ENCODE data around the gene ANKRD11. TPM values are rescaled to one million over a fixed set of nuclear protein-coding genes. Genes with fewer than 3 reads are reported as not detected.

Gene ANKRD11
- total and polyA plus RNA-seq, 7 experiments from 2014 or later = 8.7 to 254 (median 239) TPM

GRCh38 chr16:89285381-89285780 is 205.0 kb downstream of the ANKRD11 start:
- POLR2A ChIA-PET = no interaction called here
- H3K9me3 Mint-ChIP-seq = peaks cover 0 to 4% (median 0%) of the 10 kb centered on the region in 11 donors
- H3K27me3 Mint-ChIP-seq = no peaks in the 10 kb centered on the region
- no peak overlapping the region for H3K4me3 Mint-ChIP-seq
- CTCF ChIA-PET = no interaction called here
- no peak overlapping the region for H3K27ac ChIP-seq (ENCODE audit: low read depth, low read length)
- H3K4me3 ChIP-seq (ENCODE audit: low read length) = no peak overlapping the region
- H3K4me1 Mint-ChIP-seq = peaks cover 0 to 6% (median 0%) of the 10 kb centered on the region in 7 donors
- H3K36me3 Mint-ChIP-seq = peaks cover 0 to 12% (median 0%) of the 10 kb centered on the region in 5 donors
- peaks cover 18 to 92% (median 29%) of the 10 kb centered on the region in 3 experiments for H3K36me3 ChIP-seq (ENCODE audit: control insufficient read depth in 2 of 3, insufficient read depth in 3 of 3, low read length in 3 of 3)
- intact Hi-C loops (cut with micrococcal nuclease) = no loop called here
- no peak for ATAC-seq
- H3K4me1 ChIP-seq (ENCODE audit: control insufficient read depth in 2 of 2, insufficient read depth in 2 of 2, low read length in 2 of 2) = no peaks in the 10 kb centered on the region
- no peaks in the 10 kb centered on the region for H3K27me3 ChIP-seq (ENCODE audit: control insufficient read depth in 2 of 2, insufficient read depth in 2 of 2, low read length in 2 of 2)
- H3K27ac Mint-ChIP-seq = no peak overlapping the region
- H3K9me3 ChIP-seq (ENCODE audit: control insufficient read depth in 2 of 3, low read length in 3 of 3) = no peaks in the 10 kb centered on the region
- DNase-seq = no peak

DNA sequence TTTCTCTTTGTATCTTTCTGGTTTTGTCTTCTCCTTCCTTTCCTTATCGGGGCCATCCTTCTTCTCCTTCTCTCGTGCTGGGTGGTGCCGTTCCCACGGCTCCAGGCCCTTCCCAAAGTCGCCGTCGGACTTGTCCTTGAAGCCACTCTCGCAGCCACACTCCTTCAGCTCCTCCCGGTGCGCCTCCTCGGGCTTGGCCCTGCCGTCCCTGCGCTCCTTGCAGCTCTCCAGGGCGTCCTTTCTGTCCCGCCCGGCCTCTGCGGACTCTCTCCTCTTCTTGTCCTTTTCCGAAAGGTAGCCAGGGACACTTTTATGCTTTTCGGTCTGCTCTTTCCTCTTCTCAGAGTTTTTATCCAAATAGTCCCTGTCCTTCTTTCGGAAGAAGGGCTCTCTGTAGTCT is 206.9 kb downstream of the ANKRD11 start:
- POLR2A ChIA-PET = interaction anchor here (0.6 kb wide), 1 partner anchor 181 kb away, joined by 3 read pairs; no protein-coding TSS in a partner anchor

DNA sequence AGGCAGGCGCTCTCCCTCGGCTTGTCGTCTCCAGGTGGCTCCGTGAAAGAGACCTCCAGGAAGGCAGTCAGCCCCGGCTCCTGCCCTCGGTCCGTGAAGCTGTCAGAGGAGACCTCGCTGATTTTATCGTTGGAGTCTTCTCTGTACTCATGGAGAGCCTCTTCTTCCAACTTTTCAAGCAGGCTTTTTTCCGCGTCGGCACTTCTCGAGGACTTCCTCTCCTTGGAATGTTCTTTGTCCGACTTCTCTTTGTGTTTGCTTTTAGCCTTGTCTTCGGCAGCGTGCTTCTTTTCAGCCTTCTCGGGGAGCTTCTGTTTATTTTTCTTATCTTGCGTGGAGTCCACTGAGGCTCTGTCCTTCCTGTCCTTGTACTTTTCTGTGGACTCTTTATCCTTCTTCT is 207.8 kb downstream of the ANKRD11 start:
- H3K4me3 ChIP-seq (ENCODE audit: low read length) = no peak overlapping the region
- no peaks in the 10 kb centered on the region for H3K4me1 Mint-ChIP-seq
- DNase-seq (no peak), ATAC-seq (no peak)
- peaks cover 18 to 91% (median 27%) of the 10 kb centered on the region in 3 experiments for H3K36me3 ChIP-seq (ENCODE audit: control insufficient read depth in 2 of 3, insufficient read depth in 3 of 3, low read length in 3 of 3)
- no peaks in the 10 kb centered on the region for H3K4me1 ChIP-seq (ENCODE audit: control insufficient read depth in 2 of 2, insufficient read depth in 2 of 2, low read length in 2 of 2)
- H3K9me3 ChIP-seq (ENCODE audit: control insufficient read depth in 2 of 3, low read length in 3 of 3) = no peaks in the 10 kb centered on the region
- no peaks in the 10 kb centered on the region for H3K27me3 Mint-ChIP-seq
- no peak overlapping the region for H3K27ac ChIP-seq (ENCODE audit: low read depth, low read length)
- CTCF ChIA-PET = interaction anchor here (0.9 kb wide), 1 partner anchor 10 kb away, joined by 3 read pairs; no protein-coding TSS in a partner anchor
- no peak overlapping the region for H3K4me3 Mint-ChIP-seq
- no peak overlapping the region for H3K27ac Mint-ChIP-seq
- peaks cover 0 to 11% (median 0%) of the 10 kb centered on the region in 5 donors for H3K36me3 Mint-ChIP-seq
- H3K27me3 ChIP-seq (ENCODE audit: control insufficient read depth in 2 of 2, insufficient read depth in 2 of 2, low read length in 2 of 2) = no peaks in the 10 kb centered on the region
- peaks cover 0 to 4% (median 0%) of the 10 kb centered on the region in 11 donors for H3K9me3 Mint-ChIP-seq
- intact Hi-C loops (cut with micrococcal nuclease) = no loop called here
- POLR2A ChIA-PET = no interaction called here

More for the DNA sequence above, 206.9 kb downstream of the ANKRD11 start:
- no peaks in the 10 kb centered on the region for H3K27me3 ChIP-seq (ENCODE audit: control insufficient read depth in 2 of 2, insufficient read depth in 2 of 2, low read length in 2 of 2)
- intact Hi-C loops (cut with micrococcal nuclease) = no loop called here
- no peaks in the 10 kb centered on the region for H3K27me3 Mint-ChIP-seq
- H3K4me1 Mint-ChIP-seq = no peaks in the 10 kb centered on the region
- H3K4me3 Mint-ChIP-seq = no peak overlapping the region
- no peak overlapping the region for H3K27ac ChIP-seq (ENCODE audit: low read depth, low read length)
- no peak for DNase-seq
- no peaks in the 10 kb centered on the region for H3K9me3 ChIP-seq (ENCODE audit: control insufficient read depth in 2 of 3, low read length in 3 of 3)
- H3K9me3 Mint-ChIP-seq = peaks cover 0 to 4% (median 0%) of the 10 kb centered on the region in 11 donors
- no peak overlapping the region for H3K4me3 ChIP-seq (ENCODE audit: low read length)
- no peak overlapping the region for H3K27ac Mint-ChIP-seq
- CTCF ChIA-PET = no interaction called here
- peaks cover 18 to 91% (median 27%) of the 10 kb centered on the region in 3 experiments for H3K36me3 ChIP-seq (ENCODE audit: control insufficient read depth in 2 of 3, insufficient read depth in 3 of 3, low read length in 3 of 3)
- no peaks in the 10 kb centered on the region for H3K4me1 ChIP-seq (ENCODE audit: control insufficient read depth in 2 of 2, insufficient read depth in 2 of 2, low read length in 2 of 2)
- ATAC-seq = no peak
- H3K36me3 Mint-ChIP-seq = peaks cover 0 to 12% (median 0%) of the 10 kb centered on the region in 5 donors

DNA sequence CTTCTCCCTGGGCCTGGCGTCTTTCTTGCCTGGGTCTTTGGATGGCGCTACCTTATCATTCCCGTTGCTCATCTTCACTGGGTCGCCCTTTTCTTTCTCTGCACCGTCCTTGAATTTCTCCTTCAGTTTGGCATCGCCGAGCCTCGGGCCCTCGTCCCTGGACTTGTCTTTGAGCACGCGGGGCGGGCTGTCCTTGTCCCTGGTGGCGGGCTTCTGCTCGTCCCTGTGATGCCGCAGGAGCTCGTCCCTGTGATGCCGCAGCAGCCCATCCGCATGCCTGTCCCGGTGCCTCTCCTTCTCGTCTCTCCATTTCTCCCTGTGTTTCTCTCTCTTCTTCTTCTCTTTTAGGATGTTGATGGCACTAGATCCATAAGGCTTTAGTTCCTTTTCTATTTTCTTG is 208.5 kb downstream of the ANKRD11 start:
- Histone ChIP-seq H3K4me3 (ENCODE audit: low read length) (no peak overlapping the region), H3K4me1 (ENCODE audit: control insufficient read depth in 2 of 2, insufficient read depth in 2 of 2, low read length in 2 of 2) (no peaks in the 10 kb centered on the region), H3K36me3 (ENCODE audit: control insufficient read depth in 2 of 3, insufficient read depth in 3 of 3, low read length in 3 of 3) (peaks cover 13 to 89% (median 26%) of the 10 kb centered on the region in 3 experiments), H3K27me3 (ENCODE audit: control insufficient read depth in 2 of 2, insufficient read depth in 2 of 2, low read length in 2 of 2) (no peaks in the 10 kb centered on the region), H3K27ac (ENCODE audit: low read depth, low read length) (no peak overlapping the region), H3K9me3 (ENCODE audit: control insufficient read depth in 2 of 3, low read length in 3 of 3) (no peaks in the 10 kb centered on the region)
- no peak overlapping the region for H3K27ac Mint-ChIP-seq
- intact Hi-C loops (cut with micrococcal nuclease) = no loop called here
- POLR2A ChIA-PET = no interaction called here
- CTCF ChIA-PET = interaction anchor here (0.8 to 0.9 kb wide), 2 partner anchors 9 to 204 kb away, joined by 3 read pairs; no protein-coding TSS in a partner anchor
- H3K27me3 Mint-ChIP-seq = no peaks in the 10 kb centered on the region
- peaks cover 0 to 3% (median 0%) of the 10 kb centered on the region in 7 donors for H3K4me1 Mint-ChIP-seq
- DNase-seq = no peak
- H3K36me3 Mint-ChIP-seq = peaks cover 0 to 8% (median 4%) of the 10 kb centered on the region in 5 donors
- ATAC-seq = no peak
- no peak overlapping the region for H3K4me3 Mint-ChIP-seq
- H3K9me3 Mint-ChIP-seq = peaks cover 0 to 8% (median 0%) of the 10 kb centered on the region in 11 donors

DNA sequence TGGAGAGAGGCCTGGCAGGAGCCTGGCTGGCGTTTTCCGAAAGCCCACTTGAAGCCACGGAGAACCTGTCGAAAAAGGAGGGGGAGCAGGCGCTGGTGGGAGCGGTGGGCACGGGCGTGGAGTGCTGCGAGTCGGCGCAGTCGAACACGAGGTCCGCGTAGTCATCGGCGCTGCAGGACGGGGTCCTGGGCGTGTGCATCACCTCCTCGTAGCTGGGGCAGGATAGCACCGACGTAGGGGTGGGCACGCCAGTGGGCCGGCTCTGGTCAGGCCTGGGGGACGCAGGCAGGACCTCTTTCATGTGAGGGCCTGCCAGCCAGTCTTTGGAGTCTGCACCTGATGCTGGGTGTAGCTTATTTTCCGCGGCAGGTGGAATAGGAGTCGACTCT is 209.2 kb downstream of the ANKRD11 start:
- ChIA-PET CTCF (interaction anchor here (0.8 kb wide), 2 partner anchors 73 to 205 kb away, joined by 3 read pairs; no protein-coding TSS in a partner anchor), POLR2A (no interaction called here)
- H3K4me1 Mint-ChIP-seq = peaks cover 0 to 3% (median 0%) of the 10 kb centered on the region in 7 donors
- H3K27me3 Mint-ChIP-seq = no peaks in the 10 kb centered on the region
- peaks cover 0 to 8% (median 0%) of the 10 kb centered on the region in 11 donors for H3K9me3 Mint-ChIP-seq
- no peaks in the 10 kb centered on the region for H3K27me3 ChIP-seq (ENCODE audit: control insufficient read depth in 2 of 2, insufficient read depth in 2 of 2, low read length in 2 of 2)
- H3K27ac Mint-ChIP-seq = no peak overlapping the region
- no peaks in the 10 kb centered on the region for H3K4me1 ChIP-seq (ENCODE audit: control insufficient read depth in 2 of 2, insufficient read depth in 2 of 2, low read length in 2 of 2)
- peaks cover 13 to 87% (median 21%) of the 10 kb centered on the region in 3 experiments for H3K36me3 ChIP-seq (ENCODE audit: control insufficient read depth in 2 of 3, insufficient read depth in 3 of 3, low read length in 3 of 3)
- intact Hi-C loops (cut with micrococcal nuclease) = no loop called here
- no peak for ATAC-seq
- no peak overlapping the region for H3K27ac ChIP-seq (ENCODE audit: low read depth, low read length)
- H3K36me3 Mint-ChIP-seq = peaks cover 0 to 7% (median 3%) of the 10 kb centered on the region in 5 donors
- DNase-seq = no peak
- H3K4me3 Mint-ChIP-seq = peak overlapping the region in 1 of 10 donors; percentile 26
- H3K4me3 ChIP-seq (ENCODE audit: low read length) = no peak overlapping the region
- no peaks in the 10 kb centered on the region for H3K9me3 ChIP-seq (ENCODE audit: control insufficient read depth in 2 of 3, low read length in 3 of 3)

- H3K27me3 ChIP-seq (ENCODE audit: control insufficient read depth in 2 of 2, insufficient read depth in 2 of 2, low read length in 2 of 2) = no peaks in the 10 kb centered on the region
- Mint-ChIP-seq H3K4me3 (peak overlapping the region in 1 of 10 donors; percentile 26), H3K9me3 (peaks cover 0 to 9% (median 0%) of the 10 kb centered on the region in 11 donors), H3K27ac (no peak overlapping the region), H3K4me1 (peaks cover 0 to 5% (median 0%) of the 10 kb centered on the region in 7 donors), H3K36me3 (peaks cover 0 to 9% (median 3%) of the 10 kb centered on the region in 5 donors), H3K27me3 (no peaks in the 10 kb centered on the region)
- no peak for DNase-seq
- ChIA-PET POLR2A (no interaction called here), CTCF (interaction anchor here (0.8 kb wide), 1 partner anchor 74 kb away, joined by 3 read pairs; no protein-coding TSS in a partner anchor)
- no peaks in the 10 kb centered on the region for H3K4me1 ChIP-seq (ENCODE audit: control insufficient read depth in 2 of 2, insufficient read depth in 2 of 2, low read length in 2 of 2)
- H3K27ac ChIP-seq (ENCODE audit: low read depth, low read length) = no peak overlapping the region
- no peak overlapping the region for H3K4me3 ChIP-seq (ENCODE audit: low read length)
- intact Hi-C loops (cut with micrococcal nuclease) = no loop called here
- no peak for ATAC-seq
- peaks cover 13 to 87% (median 18%) of the 10 kb centered on the region in 3 experiments for H3K36me3 ChIP-seq (ENCODE audit: control insufficient read depth in 2 of 3, insufficient read depth in 3 of 3, low read length in 3 of 3)
- H3K9me3 ChIP-seq (ENCODE audit: control insufficient read depth in 2 of 3, low read length in 3 of 3) = no peaks in the 10 kb centered on the region
Observed at GRCh38 chr16:89280546-89281188, 209.7 kb downstream of the ANKRD11 start.

Measured in naive thymus-derived CD4-positive, alpha-beta T cell (primary cell).